ENCODE results near the gene PSMC1.

DNA sequence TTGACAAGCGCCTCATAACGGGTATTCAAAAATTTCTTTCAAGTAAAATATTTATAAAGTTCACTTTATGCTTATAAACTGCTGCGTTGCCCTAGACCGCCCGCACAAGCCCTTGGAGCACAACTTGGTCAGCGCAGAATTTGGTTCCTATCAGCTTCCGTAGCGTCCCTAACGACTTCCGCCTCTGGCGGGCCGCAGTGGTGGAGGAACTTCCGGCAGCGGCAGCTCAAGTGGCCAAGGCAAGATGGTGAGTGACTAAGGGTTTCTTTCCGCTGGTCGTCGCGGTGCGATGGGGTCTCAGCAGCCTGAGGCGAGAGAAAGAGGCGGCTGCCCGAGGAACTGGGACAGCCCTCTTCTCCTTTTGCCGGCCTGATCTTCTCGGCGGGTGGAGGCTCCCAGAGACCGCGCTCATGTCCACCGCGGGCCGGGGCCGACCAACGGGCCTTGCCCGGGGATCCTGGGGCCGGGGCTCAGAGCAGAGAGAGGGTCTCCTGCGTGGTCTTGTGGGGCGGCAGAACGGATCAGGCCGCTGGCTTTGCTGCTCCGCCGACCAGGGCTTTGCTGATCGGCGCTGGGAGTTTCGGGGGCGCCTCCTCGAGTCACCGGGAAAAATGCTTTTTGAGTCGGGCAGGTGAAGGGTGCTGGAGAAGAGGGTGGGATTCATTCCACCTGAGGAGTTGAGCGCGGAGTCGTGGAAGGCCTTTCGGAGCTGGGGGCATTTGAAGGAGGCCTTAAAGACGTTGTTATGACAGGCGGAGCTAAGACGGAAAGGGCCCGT is at the start of gene PSMC1:
- TF ChIP-seq, protein P1, sequence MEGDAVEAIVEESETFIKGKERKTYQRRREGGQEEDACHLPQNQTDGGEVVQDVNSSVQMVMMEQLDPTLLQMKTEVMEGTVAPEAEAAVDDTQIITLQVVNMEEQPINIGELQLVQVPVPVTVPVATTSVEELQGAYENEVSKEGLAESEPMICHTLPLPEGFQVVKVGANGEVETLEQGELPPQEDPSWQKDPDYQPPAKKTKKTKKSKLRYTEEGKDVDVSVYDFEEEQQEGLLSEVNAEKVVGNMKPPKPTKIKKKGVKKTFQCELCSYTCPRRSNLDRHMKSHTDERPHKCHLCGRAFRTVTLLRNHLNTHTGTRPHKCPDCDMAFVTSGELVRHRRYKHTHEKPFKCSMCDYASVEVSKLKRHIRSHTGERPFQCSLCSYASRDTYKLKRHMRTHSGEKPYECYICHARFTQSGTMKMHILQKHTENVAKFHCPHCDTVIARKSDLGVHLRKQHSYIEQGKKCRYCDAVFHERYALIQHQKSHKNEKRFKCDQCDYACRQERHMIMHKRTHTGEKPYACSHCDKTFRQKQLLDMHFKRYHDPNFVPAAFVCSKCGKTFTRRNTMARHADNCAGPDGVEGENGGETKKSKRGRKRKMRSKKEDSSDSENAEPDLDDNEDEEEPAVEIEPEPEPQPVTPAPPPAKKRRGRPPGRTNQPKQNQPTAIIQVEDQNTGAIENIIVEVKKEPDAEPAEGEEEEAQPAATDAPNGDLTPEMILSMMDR (conservative IDR thresholded peaks at IDR 0.05; ENCODE audit: low read depth, low read length) = no peak
- TF ChIP-seq POLR2A (IDR thresholded peaks at IDR 0.05; ENCODE audit: low read depth, low read length) (peak; percentile 94), CEBPB (IDR thresholded peaks at IDR 0.05; ENCODE audit: low read depth, low read length) (no peak), RAD21 (IDR thresholded peaks at IDR 0.05; ENCODE audit: low read length) (no peak), BHLHE40 (IDR thresholded peaks at IDR 0.05; ENCODE audit: low read depth, low read length) (no peak), NFE2L2 (IDR thresholded peaks at IDR 0.05; ENCODE audit: low read depth, low read length) (peak; percentile 75), RCOR1 (IDR thresholded peaks at IDR 0.05; ENCODE audit: insufficient replicate concordance, low read length) (no peak), MAFK (IDR thresholded peaks at IDR 0.05; ENCODE audit: low read depth, low read length) (no peak), RFX5 (IDR thresholded peaks at IDR 0.05; ENCODE audit: low read depth, low read length) (no peak)
- TF ChIP-seq, protein P2, sequence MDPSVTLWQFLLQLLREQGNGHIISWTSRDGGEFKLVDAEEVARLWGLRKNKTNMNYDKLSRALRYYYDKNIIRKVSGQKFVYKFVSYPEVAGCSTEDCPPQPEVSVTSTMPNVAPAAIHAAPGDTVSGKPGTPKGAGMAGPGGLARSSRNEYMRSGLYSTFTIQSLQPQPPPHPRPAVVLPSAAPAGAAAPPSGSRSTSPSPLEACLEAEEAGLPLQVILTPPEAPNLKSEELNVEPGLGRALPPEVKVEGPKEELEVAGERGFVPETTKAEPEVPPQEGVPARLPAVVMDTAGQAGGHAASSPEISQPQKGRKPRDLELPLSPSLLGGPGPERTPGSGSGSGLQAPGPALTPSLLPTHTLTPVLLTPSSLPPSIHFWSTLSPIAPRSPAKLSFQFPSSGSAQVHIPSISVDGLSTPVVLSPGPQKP (IDR thresholded peaks at IDR 0.05; ENCODE audit: borderline replicate concordance, low read depth, low read length) = no peak

Measured in IMR-90 (cell line).